NT2/D1 (cell line): ENCODE measurements around the gene CAMK2N1.

Experiments
- DNase-seq: peaks from one replicate; pipeline ENCODE4 v3.0.0-alpha.2; 2011; ENCODE audit warnings: low read depth, low spot score
- H3K27me3 ChIP-seq: 2 replicates; pipeline ENCODE4 v1.6.0; 2011; ENCODE audit warnings: mild to moderate bottlenecking; ENCODE audit not compliant: insufficient read length, insufficient read depth
- H3K36me3 ChIP-seq: 2 replicates; pipeline ENCODE4 v1.6.1; 2011; ENCODE audit warnings: mild to moderate bottlenecking, low read length, mixed read lengths; ENCODE audit not compliant: insufficient read depth, insufficient read length
- H3K4me1 ChIP-seq: 2 replicates; pipeline ENCODE4 v1.5.1; 2011; ENCODE audit not compliant: insufficient read depth, insufficient read length
- H3K4me3 ChIP-seq: 2 replicates; pipeline ENCODE4 v1.5.1; 2011; ENCODE audit warnings: low read depth; ENCODE audit not compliant: insufficient read length
- H3K9ac ChIP-seq: 2 replicates; pipeline ENCODE4 v1.6.0; 2011; ENCODE audit warnings: low read depth; ENCODE audit not compliant: insufficient read length
- H3K9me3 ChIP-seq: 2 replicates; pipeline ENCODE4 v1.5.1; 2011; ENCODE audit warnings: mild to moderate bottlenecking, low read length; ENCODE audit not compliant: insufficient read depth
- SUZ12 ChIP-seq: IDR thresholded peaks from 2 replicates; pipeline ENCODE4 v1.6.1; 2011; ENCODE audit not compliant: insufficient read length, insufficient read depth; ENCODE audit errors: extremely low read depth
- YY1 ChIP-seq: IDR thresholded peaks from 2 replicates; pipeline ENCODE4 v1.6.1; 2011; ENCODE audit not compliant: insufficient read length, insufficient read depth
- ZNF274 ChIP-seq: IDR thresholded peaks from 2 replicates; pipeline ENCODE4 v1.6.1; 2011; ENCODE audit warnings: mild to moderate bottlenecking, low read depth, low read length

The CAMK2N1 gene

DNA sequence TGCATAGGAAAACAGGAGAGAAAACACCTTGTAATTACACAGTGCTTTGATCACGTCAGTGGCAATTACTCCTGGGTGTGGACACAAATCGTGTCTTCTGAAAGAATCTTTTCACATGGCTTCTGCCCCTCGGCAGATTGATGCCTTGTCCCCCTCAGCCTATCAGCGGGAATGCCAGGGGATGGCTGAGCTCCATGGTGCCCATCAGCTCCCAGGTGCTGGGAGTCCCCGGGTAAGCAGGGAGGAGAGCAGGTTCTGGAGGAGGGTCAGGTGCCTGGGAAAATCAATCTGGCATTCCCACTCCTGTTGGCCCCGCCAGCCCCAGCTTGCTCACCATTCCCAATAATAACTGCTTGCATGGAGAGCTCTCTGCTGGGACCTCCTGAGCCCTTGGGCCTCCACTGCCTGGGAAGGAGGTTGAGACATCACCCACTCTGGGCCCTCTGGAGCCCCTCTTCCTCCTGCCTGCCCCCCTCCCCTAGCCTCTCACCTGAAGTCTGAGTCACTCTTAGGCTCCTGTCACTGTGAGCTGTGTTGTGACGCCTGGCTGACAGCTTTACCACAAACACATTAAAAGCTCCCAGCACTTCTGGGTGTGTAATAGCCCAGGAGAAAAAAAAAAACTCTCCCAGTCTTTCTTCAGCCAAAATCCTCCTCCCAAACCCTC, 4.9 kb downstream of the CAMK2N1 start:
- Histone ChIP-seq H3K36me3 (no peaks in the 10 kb centered on the region), H3K9ac (no peak overlapping the region), H3K4me1 (peaks cover 13% of the 10 kb centered on the region), H3K27me3 (peaks cover 14% of the 10 kb centered on the region), H3K9me3 (no peaks in the 10 kb centered on the region), H3K4me3 (no peak overlapping the region)
- TF ChIP-seq SUZ12 (no peak), YY1 (no peak), ZNF274 (no peak)
- DNase-seq, result no peak

DNA sequence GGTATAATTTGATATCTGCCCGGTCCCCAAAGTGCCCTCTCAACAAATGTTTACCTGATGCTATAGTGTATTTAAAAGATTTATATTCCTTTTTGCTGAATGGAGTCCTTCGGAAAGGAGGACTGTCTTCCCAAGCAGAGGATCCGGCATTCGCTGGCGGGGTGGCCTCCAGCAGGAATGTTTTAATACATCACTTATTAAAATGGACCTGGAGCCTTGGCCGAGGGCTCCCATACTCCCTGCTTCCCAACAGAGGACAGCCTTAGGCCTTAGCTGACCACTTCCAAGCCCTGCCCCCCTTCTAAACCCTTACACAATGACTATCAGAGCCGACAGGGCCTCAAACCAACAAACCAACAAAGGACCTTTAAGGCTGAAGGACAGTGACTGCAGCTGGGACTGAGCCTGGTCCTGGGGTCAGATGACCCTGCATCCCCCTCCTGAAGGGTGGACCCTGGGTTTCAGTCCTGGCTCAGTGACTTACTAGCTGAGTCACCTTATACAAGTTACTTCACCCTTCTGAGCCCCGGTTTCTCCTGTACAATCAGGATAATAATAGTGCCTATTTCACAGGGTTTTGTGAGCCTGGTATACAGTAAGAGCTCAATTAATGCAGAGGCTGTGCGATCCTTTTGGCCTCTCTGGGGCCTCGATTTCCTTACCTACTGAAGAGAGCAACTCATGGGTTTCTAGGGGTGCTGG, 5.6 kb downstream of the CAMK2N1 start:
- H3K36me3 ChIP-seq, result no peaks in the 10 kb centered on the region
- H3K9me3 ChIP-seq, result no peaks in the 10 kb centered on the region
- no peak overlapping the region for H3K9ac ChIP-seq
- H3K4me3 ChIP-seq, result no peak overlapping the region
- H3K27me3 ChIP-seq, result peaks cover 14% of the 10 kb centered on the region
- peaks cover 14% of the 10 kb centered on the region for H3K4me1 ChIP-seq
- TF ChIP-seq SUZ12, result no peak
- no peak for TF ChIP-seq ZNF274
- TF ChIP-seq YY1, result no peak
- no peak for DNase-seq

DNA sequence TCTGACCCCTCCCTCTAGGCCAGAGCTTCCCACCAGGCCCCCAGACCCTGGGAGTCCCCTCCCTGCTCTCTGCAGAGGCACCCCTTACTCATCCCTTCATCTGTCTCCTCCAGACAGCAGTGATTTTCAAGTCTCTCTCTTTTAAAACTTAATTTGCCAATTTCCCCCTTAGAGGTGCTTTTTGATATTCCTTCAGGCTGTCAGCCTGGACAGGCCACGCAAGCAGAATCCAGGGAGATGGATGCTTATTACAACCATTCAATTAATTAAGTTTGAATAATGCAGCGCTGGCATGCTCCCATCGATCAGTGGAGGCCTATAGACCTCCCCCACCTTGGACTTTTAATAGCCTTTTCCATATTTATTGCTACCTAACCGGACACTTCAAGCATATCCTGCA, 6.2 kb downstream of the CAMK2N1 start:
- H3K9ac ChIP-seq, result no peak overlapping the region
- no peak for TF ChIP-seq SUZ12
- no peak for TF ChIP-seq ZNF274
- TF ChIP-seq YY1, result no peak

DNA sequence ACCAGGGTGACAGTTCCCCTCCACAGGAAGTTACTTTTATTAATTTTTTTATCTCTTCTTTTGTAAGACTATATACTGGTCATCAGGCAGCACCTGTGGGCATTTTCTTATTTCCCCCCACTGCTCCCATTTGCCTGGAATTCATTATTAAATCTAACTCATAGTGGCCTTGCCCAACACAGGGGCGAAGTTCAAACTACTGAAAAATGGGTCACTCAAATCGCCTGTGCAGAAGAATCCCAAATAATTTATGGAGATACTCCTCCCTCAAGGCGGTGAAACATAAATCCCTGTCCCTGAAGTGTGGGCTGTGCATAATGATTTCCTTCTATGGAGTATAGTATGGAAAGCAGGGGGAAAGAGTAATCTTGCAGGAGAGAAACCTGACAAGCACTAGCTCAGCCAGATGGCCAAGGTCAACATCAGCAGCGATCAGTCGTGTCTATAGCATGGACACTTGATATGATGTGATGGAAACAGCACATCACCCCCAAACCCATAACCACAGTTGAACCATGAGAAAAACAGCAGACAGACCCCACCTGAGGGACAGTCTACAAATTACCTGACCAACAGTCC, 7.9 kb downstream of the CAMK2N1 start:
- no peak for TF ChIP-seq ZNF274
- TF ChIP-seq YY1, result no peak
- TF ChIP-seq SUZ12, result no peak
- no peaks in the 10 kb centered on the region for H3K9me3 ChIP-seq
- peaks cover 14% of the 10 kb centered on the region for H3K4me1 ChIP-seq
- H3K4me3 ChIP-seq, result no peak overlapping the region
- H3K36me3 ChIP-seq, result no peaks in the 10 kb centered on the region
- no peaks in the 10 kb centered on the region for H3K27me3 ChIP-seq
- H3K9ac ChIP-seq, result no peak overlapping the region
- DNase-seq, result no peak

More for the DNA sequence above, 6.2 kb downstream of the CAMK2N1 start:
- H3K27me3 ChIP-seq, result peaks cover 10% of the 10 kb centered on the region
- H3K36me3 ChIP-seq, result no peaks in the 10 kb centered on the region
- no peak overlapping the region for H3K4me3 ChIP-seq
- peaks cover 14% of the 10 kb centered on the region for H3K4me1 ChIP-seq
- H3K9me3 ChIP-seq, result no peaks in the 10 kb centered on the region
- no peak for DNase-seq

DNA sequence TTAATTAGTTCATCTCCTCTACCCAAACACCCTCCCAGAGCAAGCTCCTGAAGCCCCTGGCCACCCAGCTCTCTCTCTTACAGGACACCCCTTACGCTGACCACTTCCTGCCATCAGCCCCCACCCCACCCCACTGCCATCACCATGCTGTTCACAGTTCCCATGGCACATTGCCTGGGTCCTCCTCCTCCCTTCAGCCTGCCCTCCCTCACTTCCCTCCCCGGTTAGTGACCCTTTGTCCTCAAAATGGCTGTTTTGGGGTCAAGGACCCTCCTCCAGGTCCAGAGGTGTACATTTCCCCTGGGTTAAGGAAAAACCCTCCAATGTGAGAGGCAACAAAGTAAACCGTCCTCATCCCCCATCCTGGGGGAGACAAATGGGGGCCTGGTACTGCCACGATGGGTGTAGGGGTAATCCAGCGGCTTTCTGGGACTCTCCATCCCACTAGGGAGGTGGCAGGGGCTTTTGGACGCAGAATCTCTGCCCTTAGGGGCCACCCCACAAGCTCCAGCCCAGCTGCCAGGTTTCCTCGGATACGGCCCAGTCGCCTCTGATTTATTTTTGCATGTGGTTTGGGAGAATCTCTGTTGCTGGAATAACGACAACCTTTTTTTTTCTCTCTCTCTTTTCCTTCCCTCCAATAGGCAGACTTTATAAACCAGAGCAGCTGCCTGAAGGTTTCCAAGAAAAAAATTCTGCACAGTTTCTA, 8.5 kb downstream of the CAMK2N1 start:
- TF ChIP-seq SUZ12, result no peak
- no peak for TF ChIP-seq ZNF274
- no peak for TF ChIP-seq YY1
- Histone ChIP-seq H3K4me3 (no peak overlapping the region), H3K4me1 (peaks cover 14% of the 10 kb centered on the region)

DNA sequence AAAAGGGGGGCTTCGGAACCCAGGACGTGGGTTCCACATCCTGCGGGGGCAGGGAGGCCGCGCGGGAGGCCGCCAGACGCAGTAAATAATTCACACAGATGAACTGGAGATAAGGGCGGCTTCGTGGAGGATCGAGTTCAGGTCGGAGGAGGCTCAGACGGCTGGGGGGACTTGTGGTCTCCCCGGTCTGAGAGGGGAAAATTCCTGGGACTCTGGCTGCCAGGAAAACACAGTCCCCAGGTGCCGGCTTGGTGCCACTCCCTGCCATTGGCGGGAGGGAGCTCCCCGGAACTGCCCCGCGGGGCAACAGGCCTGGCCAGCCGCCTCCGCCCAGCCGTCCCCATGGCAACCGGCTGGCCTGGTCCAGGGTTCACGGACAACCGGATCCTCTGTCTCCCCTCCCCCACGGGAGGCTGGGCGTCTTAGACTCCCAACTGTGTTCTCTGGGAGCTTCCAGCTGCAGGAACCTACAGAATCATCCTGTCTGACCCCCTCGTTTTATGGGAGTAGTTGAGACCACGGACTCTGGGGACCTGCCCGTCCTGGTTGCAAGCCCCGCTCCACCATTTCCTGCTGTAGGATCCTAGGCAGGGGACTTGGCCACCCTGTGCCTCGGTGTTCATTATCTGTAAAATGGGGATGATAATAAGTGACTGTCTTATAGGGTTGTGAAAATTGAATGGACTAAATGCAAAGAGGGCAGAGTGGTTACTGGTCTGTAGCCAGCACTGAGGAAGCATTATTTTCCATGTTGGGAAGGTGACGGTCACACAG, 9.6 kb downstream of the CAMK2N1 start:
- H3K4me1 ChIP-seq, result peaks cover 9% of the 10 kb centered on the region
- H3K9ac ChIP-seq, result no peak overlapping the region
- H3K36me3 ChIP-seq, result no peaks in the 10 kb centered on the region
- TF ChIP-seq SUZ12, result no peak
- no peak for DNase-seq
- no peaks in the 10 kb centered on the region for H3K9me3 ChIP-seq
- no peak overlapping the region for H3K4me3 ChIP-seq
- no peaks in the 10 kb centered on the region for H3K27me3 ChIP-seq

More for the DNA sequence above, 8.5 kb downstream of the CAMK2N1 start:
- no peaks in the 10 kb centered on the region for H3K36me3 ChIP-seq
- H3K9me3 ChIP-seq, result no peaks in the 10 kb centered on the region
- no peak for DNase-seq
- H3K9ac ChIP-seq, result no peak overlapping the region
- no peaks in the 10 kb centered on the region for H3K27me3 ChIP-seq
